Measurements from ENCODE around the gene TAP2.

Gene TAP2

DNA sequence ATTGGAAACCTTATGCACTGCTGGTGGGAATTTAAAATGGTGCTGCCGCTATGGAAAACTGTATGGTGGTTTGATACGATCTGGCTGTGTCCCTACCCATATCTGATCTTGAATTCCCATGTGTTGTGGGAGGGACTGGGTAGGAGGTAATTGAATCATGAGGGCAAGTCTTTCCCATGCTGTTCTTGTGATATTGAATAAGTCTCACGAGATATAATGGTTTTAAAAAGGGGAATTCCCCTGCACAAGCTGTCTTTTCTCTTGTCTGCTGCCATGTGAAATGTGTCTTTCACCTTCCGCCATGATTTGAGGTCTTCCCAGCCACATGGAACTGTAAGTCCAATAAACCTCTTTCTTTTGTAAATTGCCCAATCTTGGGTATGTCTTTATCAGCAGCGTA, 4.9 kb downstream of the TAP2 start:
- TF ChIP-seq, protein P1, sequence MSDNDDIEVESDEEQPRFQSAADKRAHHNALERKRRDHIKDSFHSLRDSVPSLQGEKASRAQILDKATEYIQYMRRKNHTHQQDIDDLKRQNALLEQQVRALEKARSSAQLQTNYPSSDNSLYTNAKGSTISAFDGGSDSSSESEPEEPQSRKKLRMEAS (IDR thresholded peaks at IDR 0.05), result no peak
- TF ChIP-seq FOXM1 (IDR thresholded peaks at IDR 0.05; ENCODE audit: borderline replicate concordance, low read depth) (no peak), TAF1 (IDR thresholded peaks at IDR 0.05; ENCODE audit: low read depth) (no peak), EP300 (IDR thresholded peaks at IDR 0.05; ENCODE audit: borderline replicate concordance) (no peak), YY1 (IDR thresholded peaks at IDR 0.05; ENCODE audit: low read depth) (no peak), TEAD4 (IDR thresholded peaks at IDR 0.05) (no peak), TCF12 (IDR thresholded peaks at IDR 0.05; ENCODE audit: low read depth) (no peak), NFIC (IDR thresholded peaks at IDR 0.05) (no peak), ZBTB7A (IDR thresholded peaks at IDR 0.05; ENCODE audit: low read depth) (no peak), CREB1 (IDR thresholded peaks at IDR 0.05; ENCODE audit: low read depth) (no peak), EGR1 (IDR thresholded peaks at IDR 0.05) (no peak), CEBPB (IDR thresholded peaks at IDR 0.05) (no peak), RAD21 (IDR thresholded peaks at IDR 0.05; ENCODE audit: low read depth) (no peak), REST (IDR thresholded peaks at IDR 0.05; ENCODE audit: low read depth) (no peak)
- TF ChIP-seq, protein P2, sequence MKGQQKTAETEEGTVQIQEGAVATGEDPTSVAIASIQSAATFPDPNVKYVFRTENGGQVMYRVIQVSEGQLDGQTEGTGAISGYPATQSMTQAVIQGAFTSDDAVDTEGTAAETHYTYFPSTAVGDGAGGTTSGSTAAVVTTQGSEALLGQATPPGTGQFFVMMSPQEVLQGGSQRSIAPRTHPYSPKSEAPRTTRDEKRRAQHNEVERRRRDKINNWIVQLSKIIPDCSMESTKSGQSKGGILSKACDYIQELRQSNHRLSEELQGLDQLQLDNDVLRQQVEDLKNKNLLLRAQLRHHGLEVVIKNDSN (IDR thresholded peaks at IDR 0.05), result no peak

GRCh38 chr6:32832535-32832934, 6.0 kb downstream of the TAP2 start:
- no peak for TF ChIP-seq EP300 (IDR thresholded peaks at IDR 0.05; ENCODE audit: borderline replicate concordance)
- no peak for TF ChIP-seq FOXM1 (IDR thresholded peaks at IDR 0.05; ENCODE audit: borderline replicate concordance, low read depth)
- TF ChIP-seq TCF12 (IDR thresholded peaks at IDR 0.05; ENCODE audit: low read depth), result no peak
- no peak for TF ChIP-seq ZBTB7A (IDR thresholded peaks at IDR 0.05; ENCODE audit: low read depth)
- TF ChIP-seq, protein P2 (IDR thresholded peaks at IDR 0.05), result no peak

- TF ChIP-seq TAF1 (IDR thresholded peaks at IDR 0.05; ENCODE audit: low read depth) (no peak), CEBPB (IDR thresholded peaks at IDR 0.05) (no peak), EP300 (IDR thresholded peaks at IDR 0.05; ENCODE audit: borderline replicate concordance) (no peak), TCF12 (IDR thresholded peaks at IDR 0.05; ENCODE audit: low read depth) (no peak), YY1 (IDR thresholded peaks at IDR 0.05; ENCODE audit: low read depth) (no peak), EGR1 (IDR thresholded peaks at IDR 0.05) (no peak), REST (IDR thresholded peaks at IDR 0.05; ENCODE audit: low read depth) (no peak), FOXM1 (IDR thresholded peaks at IDR 0.05; ENCODE audit: borderline replicate concordance, low read depth) (no peak), CREB1 (IDR thresholded peaks at IDR 0.05; ENCODE audit: low read depth) (no peak)
- TF ChIP-seq, protein P1 (IDR thresholded peaks at IDR 0.05), result no peak
Measured at GRCh38 chr6:32830936-32831335, 7.6 kb downstream of the TAP2 start.

GRCh38 chr6:32830017-32830416, 8.5 kb downstream of the TAP2 start:
- TF ChIP-seq TCF12 (IDR thresholded peaks at IDR 0.05; ENCODE audit: low read depth) (no peak), FOXM1 (IDR thresholded peaks at IDR 0.05; ENCODE audit: borderline replicate concordance, low read depth) (no peak), YY1 (IDR thresholded peaks at IDR 0.05; ENCODE audit: low read depth) (no peak), ZBTB7A (IDR thresholded peaks at IDR 0.05; ENCODE audit: low read depth) (no peak), TEAD4 (IDR thresholded peaks at IDR 0.05) (no peak), TAF1 (IDR thresholded peaks at IDR 0.05; ENCODE audit: low read depth) (no peak), RAD21 (IDR thresholded peaks at IDR 0.05; ENCODE audit: low read depth) (no peak), CEBPB (IDR thresholded peaks at IDR 0.05) (no peak), CREB1 (IDR thresholded peaks at IDR 0.05; ENCODE audit: low read depth) (no peak), NFIC (IDR thresholded peaks at IDR 0.05) (no peak), REST (IDR thresholded peaks at IDR 0.05; ENCODE audit: low read depth) (no peak), EGR1 (IDR thresholded peaks at IDR 0.05) (no peak), EP300 (IDR thresholded peaks at IDR 0.05; ENCODE audit: borderline replicate concordance) (no peak)
- TF ChIP-seq, protein P2 (IDR thresholded peaks at IDR 0.05), result no peak
- TF ChIP-seq, protein P1 (IDR thresholded peaks at IDR 0.05), result no peak
